GM21825 (cell line): ENCODE measurements around the gene DOCK6.
"Not testable (repeated sequence)": the region's sequence is repeated elsewhere in the genome, so short reads cannot be mapped to it uniquely, and the experiment has no call there.

ENCODE experiments used
- ATAC-seq: cut with Tn5 transposase; IDR thresholded peaks from one replicate; pipeline ENCODE4 v1.9.1; 2021; ENCODE audit warnings: mild to moderate bottlenecking, moderate library complexity; ENCODE audit not compliant: unreplicated experiment

DOCK6 gene

DNA sequence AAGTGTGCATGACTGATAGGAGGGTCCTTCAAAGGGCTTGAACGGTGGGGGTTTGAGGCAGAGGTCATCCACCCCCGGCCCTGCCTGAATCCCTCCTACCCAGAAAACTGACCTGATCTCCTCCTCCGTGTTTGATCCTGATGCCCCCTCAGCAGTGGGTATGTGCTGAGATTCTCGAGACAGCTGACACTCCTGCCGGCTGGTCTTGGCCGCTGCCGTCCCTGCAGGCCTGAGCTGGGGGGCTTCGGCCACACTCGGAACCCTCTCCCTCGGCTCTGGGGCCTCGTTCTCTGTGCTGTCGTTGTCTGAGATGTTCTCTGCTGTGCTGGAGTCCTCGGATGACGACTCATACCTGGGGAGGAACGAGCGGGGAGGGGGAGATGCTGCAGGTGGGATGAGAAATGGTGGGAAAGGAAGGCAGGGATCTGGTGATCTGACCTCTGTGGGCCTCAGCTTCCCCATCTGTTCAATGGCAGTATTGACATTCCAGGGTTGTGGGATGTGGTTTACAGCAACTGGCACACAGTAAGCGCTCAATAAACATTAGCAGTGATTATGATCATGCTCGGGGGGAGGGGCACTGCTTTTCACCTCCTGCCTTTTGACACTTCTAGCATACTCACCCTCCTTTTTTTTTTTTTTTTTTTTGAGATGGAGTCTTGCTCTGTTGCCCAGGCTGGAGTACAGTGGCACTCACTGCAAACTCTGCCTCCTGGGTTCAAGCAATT lies 85.7 kb downstream of the DOCK6 start:
- no peak for ATAC-seq

DNA sequence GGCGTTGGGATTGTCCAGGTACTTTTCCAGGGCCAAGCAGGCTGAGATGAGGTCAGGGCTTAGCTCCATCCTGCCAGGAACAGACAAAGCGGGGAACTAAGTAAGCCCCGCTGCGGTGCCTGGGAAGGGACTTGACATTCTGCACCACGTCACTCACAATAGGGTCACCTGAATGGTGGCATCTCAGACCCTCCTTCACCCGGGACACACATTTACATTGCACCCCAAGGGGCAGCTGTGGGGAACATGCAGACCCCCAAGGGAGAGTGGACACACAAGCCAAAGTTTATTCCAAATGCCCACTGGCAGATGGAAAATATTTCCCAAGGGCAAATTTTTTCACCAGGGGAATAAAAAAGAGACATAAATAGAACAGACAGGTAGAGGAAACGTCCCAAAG lies 86.4 kb downstream of the DOCK6 start:
- no peak for ATAC-seq

DNA sequence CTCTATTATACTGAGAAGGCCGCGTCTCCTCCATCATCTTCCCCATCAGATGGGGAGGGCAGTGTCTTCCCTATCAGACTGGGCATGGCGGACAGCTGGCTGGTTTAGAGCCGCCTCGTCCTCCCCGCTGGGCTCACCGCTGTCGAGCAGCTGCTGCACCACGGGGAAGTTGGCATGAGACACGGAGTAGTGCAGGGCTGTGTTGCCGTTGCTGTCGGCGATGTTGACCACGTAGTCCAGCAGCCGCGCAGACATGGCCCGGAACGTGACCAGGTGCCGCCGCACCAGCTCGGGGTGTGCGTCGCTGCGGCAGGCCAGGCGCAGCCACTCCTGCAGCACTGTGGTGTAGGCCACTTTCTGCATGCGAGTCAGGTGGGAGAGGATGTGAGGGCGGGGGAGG lies 88.0 kb downstream of the DOCK6 start:
- ATAC-seq: no peak

DNA sequence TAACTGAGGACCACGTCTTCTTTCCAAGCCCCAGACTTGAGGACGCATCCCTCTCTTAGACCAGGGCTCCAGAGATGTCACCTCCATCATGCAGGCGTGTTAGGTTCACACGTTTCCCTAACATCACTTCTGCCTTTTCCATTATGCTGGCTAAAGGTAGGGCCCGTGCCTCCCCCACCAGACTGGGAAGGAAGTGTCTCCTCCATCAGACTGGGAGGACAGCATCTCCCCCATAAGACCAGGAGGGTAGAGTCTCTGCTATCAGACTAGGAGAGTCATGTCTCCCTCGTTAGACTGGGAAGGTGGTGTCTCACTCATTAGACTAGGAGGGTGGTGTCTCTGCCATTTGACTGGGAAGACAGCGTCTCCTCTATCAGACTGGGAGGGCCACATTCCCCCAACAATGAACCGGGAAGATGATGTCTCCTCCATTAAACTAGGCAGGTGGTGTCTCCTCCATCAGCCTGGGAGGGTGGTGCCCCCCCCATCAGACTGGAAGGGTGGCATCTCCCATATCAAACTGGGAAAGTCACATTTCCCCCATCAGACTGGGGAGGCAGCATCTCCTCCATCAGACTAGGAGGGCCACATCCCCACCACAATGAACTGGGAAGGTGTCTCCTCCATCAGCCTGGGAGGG lies 88.7 kb downstream of the DOCK6 start:
- ATAC-seq: no peak

DNA sequence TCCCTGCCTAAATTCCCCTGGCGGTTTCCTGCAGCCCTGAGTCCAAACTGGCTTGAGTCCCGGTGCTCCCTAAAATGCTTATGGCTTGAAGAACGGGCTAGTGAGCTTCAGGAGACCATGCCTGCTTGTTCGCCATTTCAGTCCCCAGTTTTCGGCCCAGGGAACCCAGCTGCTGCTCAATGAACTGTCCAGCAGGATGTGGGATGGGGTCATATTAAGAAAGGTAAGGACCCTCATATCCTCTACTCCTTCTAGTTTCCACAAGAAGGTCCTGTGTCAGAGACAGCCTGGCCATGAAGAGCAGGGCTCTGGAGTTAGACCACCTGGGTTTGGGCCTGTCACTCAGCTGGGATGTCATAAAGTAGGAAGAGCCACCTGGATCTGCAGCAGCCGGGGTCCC lies 89.7 kb downstream of the DOCK6 start:
- ATAC-seq: no peak

DNA sequence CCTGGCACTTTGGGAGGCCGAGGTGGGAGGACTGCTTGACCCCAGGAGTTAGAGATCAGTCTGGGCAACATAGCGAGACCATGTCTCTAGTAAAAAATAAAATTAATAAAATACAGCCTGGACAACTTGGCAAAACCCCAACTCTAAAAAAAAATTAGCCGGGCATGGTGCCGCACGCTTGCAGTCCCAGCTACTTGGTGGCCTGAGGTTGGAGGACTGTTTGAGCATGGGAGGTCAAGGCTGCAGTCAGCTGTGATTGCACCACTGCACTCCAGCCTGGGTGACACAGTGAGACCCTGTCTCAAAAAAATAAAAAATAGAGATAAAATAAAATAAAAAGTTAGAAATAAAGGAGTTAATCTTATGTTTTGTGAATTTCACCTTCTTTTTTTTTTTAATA lies 91.2 kb downstream of the DOCK6 start:
- no peak for ATAC-seq

DNA sequence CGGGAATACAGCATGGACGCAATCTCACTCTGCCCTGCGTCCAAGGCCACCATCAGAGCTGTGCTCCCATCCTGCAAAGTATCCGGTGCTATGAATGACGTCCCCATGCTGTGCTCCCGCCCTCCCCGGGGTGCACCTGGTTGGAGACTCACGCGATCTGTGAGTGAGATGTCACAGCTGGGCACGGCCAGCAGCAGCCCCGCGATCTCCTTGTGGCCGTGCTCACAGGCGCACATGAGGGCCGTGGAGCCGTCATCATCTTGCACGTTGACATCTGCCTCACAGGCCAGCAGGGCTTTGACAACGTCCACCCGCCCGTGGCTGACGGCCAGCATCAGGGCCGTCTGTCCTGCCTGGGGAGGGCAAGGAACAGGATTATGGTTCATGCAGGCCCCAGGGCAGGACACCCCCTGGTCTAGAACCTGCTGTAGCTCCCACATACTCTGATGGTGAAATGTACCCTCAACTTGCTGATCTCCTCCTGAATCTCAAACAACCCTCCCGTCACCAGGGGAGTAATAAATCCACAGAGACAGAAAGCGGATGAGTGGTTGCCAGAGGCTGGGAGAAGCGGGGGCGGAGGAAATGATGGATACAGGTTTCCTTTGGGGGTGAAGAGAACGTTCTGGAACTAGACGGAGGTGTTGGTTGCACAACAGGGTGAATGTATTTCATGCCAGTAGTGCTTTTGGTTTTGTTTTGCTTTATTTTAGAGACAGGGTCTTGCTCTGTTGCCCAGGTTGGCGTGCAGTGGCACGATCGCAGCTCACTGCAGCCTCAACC lies 92.2 kb downstream of the DOCK6 start:
- no peak for ATAC-seq

DNA sequence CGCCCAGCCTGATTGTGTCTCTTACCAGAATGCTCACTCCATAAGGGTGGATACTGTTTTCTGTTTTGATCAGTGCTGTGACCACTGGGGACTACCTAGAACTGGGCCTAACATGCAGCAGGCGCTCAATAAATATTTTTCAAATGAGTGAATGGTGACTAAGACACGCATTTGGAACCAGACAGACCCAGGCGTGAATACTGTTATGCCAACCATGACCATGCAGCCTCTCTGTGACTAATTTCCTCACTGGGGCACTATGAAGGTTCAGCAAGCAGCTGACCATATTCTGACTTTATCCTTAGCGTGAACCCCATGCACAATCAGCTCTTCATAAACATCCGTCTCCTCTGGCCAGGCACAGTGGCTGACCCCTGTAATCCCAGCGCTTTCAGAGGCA lies 93.8 kb downstream of the DOCK6 start:
- no peak for ATAC-seq

DNA sequence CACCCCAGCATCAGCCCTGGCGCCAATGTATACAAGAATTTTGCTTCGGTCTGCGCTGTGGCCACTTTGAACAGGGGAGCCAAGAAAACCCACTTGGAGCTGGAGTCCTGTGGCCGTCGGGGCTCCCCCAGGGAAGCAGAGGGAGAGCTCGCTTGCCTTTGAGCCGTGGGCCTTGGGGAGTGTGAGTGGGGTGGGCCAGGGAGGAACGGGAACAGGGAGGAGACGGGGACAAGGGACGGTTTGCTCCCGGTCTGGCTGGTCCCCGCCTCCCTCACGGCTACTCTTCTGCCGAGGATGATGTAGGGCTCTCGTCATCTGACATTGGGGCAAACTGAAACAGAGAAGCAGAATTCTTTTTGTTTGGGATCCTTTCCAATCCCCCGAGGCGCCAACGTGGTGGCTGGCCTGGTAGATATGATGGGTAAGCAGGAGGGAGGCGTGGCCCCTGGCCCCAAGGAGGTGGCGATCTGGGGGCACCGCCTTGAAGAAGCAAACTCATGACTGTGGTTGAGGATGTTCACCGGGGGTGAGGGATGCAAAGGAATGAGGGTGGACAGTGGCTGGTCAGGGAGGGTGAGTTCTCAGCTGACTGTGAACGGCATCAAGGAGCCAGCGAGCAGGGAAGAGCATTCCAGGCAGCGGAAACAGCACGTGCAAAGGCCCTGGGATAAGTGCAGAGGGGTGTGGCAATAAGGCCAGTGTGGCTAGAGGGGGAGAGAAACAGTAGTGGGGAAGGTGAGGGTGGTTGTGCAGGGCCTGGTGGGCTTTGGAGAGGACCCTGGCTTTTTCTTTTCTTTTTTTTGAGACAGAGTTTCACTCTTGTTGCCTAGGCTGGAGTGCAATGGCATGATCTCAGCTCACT lies 95.8 kb downstream of the DOCK6 start:
- no peak for ATAC-seq

DNA sequence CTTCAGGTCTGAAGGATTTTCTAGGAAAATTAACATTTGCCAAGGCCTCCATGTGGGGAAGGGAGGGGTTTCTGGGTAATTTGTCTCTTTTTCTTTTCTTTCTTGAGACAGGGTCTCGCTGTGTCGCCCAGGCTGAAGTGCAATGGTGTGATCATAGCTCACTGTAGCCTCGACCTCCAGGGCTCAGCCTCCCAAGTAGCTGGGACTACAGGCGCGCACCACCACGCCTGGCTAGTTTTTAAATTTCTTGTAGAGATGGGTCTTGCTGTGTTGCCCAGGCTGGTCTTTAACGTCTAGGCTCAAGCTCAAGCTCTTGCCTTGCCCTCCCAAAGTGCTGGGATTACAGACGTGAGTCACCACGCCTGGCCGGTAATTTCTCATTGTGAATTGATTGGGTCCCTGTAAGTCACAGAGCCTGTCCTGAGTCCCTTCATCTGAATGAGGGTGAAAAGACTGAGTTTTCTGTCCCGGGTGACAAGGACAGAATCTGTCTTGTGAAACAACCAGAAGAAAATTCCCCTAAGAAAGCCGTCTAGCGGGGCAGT lies 96.8 kb downstream of the DOCK6 start:
- ATAC-seq: no peak

DNA sequence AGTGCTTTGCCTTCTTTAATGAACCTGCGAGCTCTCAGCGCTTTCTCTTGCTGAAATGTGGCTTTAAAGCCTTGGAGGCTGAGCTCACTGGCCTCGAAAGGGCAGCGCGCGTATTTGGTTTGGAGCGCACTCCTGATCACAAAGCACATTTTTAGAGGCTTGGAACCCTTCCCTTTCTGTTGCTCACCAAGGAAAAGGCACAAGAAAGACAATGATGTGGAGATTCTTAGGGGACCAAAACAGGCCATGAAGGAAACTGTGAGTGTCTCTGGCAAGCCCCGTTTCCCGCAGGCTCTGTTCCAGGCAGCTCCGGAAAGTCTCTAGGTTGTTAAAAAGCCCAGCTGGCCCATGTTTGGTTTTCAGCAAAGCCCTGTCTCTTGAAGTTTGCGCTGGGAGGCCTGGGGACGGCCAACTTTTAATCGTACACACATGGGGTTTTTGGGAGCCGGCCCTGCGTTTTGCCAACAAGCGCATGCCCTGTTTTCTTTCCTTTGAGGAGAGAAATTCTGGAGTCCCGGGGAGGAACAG lies 97.4 kb downstream of the DOCK6 start:
- ATAC-seq: no peak

DNA sequence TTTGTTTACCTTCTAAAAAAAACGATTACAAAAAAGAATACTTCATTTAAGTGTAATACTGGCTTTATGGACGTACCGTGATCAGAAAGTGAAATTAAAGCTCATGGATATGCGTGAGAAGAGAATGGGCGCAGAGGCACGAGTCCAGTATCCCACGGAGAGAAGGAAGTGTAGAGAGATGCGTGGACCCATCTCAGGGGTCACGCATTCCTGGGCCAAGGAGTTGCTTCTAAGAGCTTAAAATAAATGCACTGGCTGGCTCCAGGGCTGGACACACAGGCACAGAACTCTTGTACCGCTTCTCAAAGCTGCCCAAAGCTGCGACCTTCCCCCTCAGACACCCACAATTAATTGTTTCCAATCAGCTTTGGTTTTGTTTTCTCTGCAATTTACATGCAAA lies 98.0 kb downstream of the DOCK6 start:
- ATAC-seq: no peak

DNA sequence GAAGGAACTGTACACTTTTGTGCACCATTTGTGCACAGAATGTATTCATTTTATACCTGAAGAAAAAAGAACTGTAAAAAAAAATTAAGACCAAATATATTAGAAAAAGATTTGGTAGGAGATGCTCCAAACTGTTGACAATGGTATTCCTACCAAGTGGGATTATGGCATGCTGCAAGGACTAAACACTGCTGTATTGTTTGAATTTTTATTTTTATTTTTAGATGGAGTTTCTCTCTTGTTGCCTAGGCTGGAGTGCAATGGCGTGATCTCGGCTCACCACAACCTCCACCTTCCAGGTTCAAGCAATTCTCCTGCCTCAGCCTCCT lies 101.9 kb downstream of the DOCK6 start:
- ATAC-seq: not testable (repeated sequence)

DNA sequence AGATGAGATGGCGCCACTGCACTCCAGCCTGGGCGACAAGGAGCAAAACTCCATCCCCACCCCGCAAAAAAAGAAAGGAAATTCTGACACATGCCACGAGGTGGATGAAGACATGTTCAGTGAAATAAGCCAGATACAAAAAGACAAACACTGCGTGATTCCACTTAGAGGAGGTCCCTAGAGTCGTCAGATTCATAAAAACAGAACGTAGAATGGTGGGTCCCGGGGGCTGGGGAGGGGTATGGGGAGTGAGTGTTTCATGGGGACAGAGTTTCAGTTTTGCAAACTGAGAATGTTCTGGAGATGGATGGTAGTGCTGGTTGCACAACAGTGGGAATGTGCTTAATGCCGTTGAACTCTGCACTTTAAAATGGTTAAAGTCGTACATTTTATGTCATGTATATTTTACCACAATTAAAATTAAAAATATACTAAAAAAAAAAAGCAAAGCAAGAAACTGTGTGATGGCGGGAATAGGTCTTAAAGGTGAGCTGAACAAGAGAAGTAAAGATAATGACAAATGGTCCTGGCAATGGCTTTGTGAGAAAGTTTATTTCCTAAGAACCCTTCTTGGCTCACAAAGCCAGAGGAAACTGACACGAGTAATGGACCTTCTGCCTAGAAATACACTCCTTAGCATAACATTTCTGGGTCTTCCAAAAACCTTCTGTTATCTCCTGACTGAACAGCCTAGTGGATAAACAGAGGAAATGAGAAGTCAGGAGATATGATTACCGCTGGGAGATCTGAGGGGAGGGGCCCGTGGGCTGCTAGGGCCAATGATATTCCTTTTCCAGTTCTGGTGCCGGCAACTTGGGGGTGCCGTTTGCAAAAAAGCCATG lies 102.5 kb downstream of the DOCK6 start:
- no peak for ATAC-seq

DNA sequence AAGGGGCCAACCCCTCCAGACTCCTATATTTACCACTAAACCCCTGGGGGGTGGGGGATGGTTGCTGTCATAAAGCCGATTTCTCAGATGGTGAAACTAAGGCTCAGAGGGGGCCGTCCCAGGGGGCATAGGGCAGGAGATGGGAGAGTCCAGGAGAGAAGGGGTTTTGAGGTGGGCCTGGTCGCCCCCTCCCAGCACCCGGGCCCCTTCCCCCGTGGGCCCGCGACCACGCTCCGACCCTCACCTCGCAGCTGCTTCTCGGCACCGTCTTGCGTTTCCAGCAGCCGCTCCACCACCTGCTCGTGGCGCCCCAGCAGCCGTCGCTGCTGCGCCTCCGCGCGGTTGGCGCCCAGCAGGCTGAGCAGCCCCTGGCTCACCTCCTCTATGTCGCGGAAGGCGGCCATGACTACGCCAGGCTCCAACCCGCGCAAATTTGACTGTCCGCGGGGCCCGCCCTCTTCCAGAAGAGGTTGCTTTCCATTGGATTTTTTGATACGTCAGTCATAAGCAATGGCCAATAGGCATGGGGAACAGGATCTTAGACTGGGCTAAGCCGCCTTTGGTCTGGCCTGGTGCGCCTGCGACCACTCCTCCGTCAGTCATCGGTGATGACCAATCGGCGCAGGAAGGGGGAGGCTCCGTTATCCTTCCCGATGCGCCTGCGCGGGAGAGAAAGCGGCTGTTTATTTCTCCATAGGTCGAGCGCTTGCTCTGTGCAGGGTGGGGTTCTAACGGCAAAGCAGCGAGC lies 106.8 kb downstream of the DOCK6 start, which contains the start of gene SPC24:
Gene SPC24, minus strand, starts transcription at position 410 of the 748 bp plus-strand sequence. Its CDS starts 6 bp downstream, at position 404.
- ATAC-seq: peak; percentile 97

DNA sequence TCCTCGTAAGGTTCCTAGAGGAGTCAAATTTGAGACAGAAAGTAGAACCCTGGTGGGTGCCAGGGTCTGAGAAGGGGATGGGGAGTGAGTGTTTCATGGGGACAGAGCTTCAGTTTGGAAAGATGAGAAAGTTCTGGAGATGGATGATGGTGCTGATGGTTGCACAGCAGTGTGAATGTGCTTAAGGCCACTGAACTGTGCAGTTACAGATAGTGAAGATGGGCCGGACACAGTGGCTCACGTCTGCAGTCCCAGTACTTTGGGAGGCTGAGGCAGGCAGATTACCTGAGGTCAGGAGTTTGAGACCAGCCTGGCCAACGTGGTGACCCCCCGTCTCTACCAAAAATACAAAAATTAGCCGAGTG lies 107.7 kb downstream of the DOCK6 start:
- ATAC-seq: no peak

DNA sequence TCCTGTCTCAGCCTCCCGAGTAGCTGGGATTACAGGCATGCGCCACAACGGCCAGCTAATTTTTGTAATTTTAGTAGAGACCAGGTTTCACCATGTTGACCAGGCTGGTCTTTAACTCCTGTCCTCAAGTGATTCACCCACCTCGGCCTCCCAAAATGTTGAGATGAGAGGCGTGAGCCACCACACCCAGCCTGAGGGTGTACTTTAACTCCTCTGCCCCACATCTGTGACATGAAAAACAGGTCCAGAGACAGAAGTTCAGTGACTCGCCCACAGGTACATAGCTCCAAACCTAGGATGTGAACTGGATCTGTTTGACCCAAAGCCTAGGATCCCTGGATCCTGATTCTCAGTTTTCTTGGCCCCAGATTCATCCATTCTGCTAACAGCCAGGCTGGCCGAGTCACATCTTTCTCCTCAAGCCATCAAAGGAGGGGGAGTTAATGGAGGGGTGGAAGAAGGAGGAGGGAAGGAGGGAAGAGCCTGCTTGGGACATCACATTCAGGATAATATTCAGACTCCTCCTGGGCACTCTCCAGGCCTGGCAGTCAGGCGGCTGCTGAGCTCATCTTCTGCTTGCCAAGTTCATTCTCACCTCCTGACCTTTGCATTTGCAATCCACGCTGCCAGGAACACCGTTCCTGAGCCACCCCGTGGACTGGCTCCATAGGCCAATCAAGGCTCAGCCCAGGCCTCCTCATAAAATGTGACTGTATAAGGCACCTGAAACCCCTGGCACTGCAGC lies 109.8 kb downstream of the DOCK6 start:
- no peak for ATAC-seq

DNA sequence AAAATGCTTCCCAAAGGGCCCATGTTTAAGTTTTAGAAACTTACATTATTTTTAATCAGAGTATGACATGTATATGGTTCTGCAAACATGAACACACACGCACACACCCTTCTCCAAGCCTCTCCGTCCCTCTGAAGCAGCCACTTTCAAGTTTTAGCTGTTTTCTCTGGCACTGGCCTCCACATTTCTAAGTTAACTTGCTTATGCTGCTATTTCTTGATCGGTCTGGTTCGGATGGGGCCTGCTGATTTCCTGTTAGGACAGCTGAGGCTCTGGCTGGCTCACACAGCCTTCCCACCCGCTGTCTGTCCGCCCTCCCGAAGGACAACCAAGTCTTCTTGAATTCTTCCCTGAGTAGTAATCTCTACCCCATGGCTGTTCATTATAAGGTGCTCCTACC lies 111.1 kb downstream of the DOCK6 start:
- no peak for ATAC-seq
